OCI-LY3 (cell line): Measurements from ENCODE around the gene IQSEC1.

Experiments
- EZH2phosphoT487 ChIP-seq: fragments of 200-600 bp; shearing (Covaris generic); IDR thresholded peaks from 2 replicates; pipeline ENCODE4 v1.6.1; 2018; ENCODE audit warnings: antibody characterized with exemption, mixed run types, low read depth
- TF ChIP-seq, protein P1 (sequence below): fragments of 200-600, 300-600 bp; sonication (generic); IDR thresholded peaks from 2 replicates; pipeline ENCODE4 v1.5.1; 2014; ENCODE audit warnings: antibody characterized with exemption, low read length, low read depth

- TF ChIP-seq, protein P1, sequence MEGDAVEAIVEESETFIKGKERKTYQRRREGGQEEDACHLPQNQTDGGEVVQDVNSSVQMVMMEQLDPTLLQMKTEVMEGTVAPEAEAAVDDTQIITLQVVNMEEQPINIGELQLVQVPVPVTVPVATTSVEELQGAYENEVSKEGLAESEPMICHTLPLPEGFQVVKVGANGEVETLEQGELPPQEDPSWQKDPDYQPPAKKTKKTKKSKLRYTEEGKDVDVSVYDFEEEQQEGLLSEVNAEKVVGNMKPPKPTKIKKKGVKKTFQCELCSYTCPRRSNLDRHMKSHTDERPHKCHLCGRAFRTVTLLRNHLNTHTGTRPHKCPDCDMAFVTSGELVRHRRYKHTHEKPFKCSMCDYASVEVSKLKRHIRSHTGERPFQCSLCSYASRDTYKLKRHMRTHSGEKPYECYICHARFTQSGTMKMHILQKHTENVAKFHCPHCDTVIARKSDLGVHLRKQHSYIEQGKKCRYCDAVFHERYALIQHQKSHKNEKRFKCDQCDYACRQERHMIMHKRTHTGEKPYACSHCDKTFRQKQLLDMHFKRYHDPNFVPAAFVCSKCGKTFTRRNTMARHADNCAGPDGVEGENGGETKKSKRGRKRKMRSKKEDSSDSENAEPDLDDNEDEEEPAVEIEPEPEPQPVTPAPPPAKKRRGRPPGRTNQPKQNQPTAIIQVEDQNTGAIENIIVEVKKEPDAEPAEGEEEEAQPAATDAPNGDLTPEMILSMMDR, result no peak
- no peak for TF ChIP-seq EZH2phosphoT487
Measured at GRCh38 chr3:13024765-13025065, 48.5 kb downstream of the IQSEC1 start.
